Stimulated activated CD8-positive, alpha-beta memory T cell treated with anti-CD3 and anti-CD28 coated beads, Interleukin-12 subunit alpha, Interleukin-12 subunit beta, amount 100 ng/mL, for 4 hours (primary cell): ENCODE measurements around the gene TIMP2.
"Not testable (repeated sequence)": the region's sequence is repeated elsewhere in the genome, so short reads cannot be mapped to it uniquely, and the experiment has no call there.

Experiments
- DNase-seq: peaks from one replicate; pipeline ENCODE4 v3.0.0-alpha.2; 2020; ENCODE audit warnings: low read depth

Gene TIMP2

DNA sequence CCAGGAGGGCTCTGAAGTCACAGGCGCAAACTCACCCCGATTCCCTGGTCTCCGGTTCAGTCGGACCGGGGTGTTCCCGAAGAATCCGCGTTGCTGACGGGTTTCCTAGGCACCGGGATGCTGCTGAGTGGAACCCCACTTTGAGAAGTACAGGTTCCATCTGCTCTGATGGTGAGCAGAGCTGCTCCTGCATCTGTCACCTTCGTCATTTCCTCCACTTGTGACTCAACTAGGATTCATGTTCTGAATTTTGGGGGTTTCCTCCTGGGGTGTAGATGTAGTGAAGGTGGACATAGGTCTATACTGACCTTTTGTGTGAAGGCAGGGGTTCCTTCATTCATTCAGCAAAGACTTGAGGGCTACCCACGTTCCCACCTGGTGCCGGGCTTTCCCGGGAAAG lies 29.5 kb upstream of the TIMP2 start:
- DNase-seq, result no peak

DNA sequence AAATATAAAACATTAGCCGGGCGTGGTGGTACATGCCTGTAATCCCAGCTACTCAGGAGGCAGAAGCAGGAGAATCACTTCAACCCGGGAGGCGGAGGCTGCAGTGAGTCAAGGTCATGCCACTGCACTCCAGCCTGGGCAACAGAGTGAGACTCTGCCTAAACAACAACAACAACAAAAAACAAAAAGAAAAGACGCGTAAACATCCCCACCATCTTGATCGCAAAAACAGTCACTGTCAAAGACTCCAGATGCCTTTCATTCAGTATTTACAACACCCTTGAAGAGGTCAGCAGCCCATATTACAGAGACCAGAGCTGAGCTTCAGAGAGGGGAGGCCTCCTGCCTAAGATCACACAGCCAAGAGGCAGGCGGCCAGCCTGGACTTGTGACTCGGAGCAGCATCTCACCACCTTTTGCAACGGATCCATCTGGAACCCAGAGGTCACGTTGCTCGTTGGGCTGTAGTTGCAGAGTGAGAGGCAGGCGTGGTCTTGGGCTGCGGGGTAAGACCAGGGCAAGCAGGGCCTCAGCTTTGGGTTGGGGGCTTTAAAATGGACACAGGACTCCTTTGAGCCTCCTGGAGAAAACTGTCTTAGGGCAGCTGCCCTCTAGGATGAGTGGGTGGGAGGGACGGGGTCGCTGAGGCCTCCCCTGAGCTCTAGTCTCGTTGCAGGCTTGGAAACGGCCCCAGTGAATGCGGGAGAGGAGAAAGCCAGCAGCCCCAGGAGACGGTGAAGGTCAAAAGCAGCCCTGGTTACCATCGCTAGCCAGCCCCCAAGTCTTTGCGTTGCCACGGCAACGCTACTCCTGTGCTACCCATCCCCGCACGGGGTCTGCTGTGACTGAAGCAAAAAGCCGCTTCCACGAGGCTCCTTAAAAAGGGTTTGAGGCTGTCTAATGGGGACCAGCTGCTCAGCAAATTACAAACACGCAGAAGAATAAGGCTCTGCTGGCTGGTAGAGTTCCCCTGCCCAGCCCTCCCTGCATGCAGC lies 28.5 kb upstream of the TIMP2 start:
- DNase-seq, result no peak

DNA sequence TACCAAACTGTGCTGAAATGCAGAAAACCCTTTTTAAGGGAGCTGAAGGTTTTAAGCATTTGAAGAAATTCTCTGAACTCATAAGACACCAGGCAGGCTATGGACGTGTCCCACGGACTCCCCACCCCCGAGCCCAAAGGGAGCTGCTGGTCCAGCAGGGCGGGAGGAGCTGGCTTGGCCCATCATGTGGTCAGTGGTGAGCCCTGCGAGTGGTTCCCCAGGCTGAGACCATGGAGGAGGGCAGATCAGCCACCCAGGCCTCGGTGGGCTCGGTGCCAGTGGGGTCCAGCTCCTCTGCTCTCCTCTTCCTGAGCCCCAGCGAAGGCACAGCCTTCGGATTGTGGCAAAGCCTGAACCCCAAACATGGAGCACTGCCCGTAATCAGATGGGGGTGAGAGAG lies 27.5 kb upstream of the TIMP2 start:
- no peak for DNase-seq

DNA sequence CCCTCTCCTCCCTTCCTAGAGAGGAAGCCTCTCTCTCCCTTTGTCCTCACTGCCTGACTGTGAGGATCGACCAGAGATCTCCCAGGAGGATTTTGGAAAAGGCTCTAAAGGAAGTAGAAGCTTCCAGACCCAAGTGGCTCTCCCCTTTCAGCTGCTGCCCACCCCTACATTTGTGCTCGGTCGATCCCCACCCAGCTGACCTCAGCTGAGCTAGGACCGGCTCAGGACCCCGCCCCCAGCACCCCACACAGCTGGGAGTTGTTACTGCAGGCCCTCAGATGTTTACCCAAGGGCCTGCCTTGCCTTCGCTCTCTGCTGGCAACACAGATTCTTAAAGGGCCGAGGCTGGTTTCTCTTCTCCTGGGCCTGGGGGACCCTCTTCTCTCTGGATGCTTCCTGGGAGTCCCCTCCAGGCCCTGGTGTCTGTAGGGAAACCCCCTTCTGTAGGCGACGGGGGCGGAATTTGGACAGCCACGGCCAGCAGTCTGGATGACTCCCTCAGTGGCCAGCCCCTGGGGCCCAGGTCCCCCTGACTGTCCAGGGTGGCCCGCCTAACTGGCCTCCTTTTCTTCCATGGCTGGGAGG lies 26.9 kb upstream of the TIMP2 start:
- DNase-seq, result no peak

DNA sequence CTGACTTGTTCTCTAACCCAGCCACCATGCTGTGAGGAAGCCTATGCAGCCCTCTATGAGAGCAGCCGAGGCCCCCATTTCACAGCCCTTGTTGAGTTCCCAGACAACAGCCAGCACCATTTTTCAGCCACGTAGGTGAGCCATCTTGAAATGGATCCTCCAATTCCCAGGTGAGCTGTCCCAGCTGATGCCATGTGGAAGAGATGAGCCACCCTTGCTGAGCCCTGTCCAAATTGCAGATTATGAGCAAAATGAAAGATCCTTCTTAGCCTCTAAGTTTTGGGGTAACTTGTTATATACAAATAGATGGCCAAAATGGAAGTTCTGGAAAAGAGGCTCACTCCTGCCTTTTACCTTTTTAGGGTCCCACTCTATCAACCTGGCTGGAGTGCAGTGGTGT lies 25.7 kb upstream of the TIMP2 start:
- no peak for DNase-seq

DNA sequence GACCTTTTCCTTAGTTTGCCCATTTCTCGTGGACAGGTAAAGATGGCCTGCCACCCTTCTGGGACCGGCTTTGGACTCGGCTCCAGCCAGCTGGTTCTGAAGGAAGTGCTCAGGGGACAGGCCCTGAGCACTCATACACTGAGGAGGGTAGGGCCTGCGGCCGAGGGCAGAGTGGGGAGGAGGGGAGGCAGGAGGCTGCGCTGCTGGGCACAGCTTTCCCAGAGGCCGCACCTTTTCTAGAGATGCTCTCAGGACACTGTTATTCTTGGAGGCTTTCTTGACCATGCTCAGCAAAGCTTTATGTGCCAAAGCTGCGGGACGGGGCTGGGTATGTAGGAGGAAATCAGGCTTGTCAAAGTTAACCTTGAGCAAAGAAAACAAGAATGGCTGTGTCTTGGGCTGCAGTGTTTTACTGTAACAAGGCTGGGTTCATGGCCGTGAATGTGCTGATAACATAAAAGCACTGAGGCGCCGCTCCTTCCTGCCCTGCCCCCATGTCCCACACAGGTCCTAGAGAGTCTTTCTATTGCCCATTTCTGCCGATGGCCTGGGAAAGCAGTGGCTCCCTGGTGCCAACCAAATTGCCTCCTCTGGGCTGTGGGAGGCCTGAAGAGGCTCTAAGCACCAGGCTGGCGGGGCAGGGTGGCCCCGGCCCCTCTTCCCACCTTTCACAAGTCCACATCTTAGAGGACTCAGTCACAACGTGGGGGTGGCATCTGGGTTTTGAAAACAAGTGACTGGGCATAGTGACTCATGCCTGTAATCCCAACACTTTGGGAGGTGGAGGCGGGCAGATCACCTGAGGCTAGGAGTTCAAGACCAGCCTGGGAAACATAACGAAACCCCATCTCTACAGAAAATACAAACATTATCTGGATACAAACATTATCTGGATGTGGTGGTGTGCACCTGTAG lies 22.3 kb upstream of the TIMP2 start:
- DNase-seq, result no peak

DNA sequence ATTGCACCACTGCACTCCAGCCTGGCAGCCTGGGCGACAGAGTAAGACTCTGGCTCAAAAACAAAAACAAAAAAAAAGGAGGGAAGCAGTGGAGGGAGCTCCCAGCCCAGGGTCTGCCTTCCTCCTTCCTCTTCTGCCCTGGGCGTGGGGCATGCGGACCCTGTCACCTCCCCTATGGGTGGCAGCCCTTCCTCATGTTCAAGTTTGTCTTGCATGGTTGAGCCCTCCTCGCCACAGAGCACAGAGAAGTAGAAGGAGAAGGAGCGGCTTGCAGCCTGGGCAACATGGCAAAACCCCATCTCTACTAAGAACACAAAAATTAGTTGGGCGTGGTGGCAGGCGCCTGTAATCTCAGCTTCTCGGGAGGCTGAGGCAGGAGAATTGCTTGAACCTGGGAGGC lies 21.4 kb upstream of the TIMP2 start:
- DNase-seq, result no peak

DNA sequence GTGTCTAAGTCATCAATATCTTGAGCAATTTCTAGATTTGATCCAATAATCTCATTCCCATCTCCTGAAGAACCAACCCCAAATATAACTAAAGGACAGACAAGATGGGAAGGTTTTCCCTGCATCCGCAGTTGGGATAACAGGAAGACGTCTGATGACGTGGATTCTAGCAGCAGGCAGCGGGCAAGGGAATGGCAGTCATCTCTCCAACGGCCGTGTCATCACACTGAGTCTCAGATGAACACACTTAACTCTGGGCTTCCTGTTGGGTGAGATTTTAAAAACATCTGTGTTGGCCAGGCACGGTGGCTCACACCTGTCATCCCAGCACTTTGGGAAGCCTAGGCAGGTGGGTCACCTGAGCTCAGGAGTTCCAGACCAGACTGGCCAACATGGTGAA lies 20.9 kb upstream of the TIMP2 start:
- no peak for DNase-seq

DNA sequence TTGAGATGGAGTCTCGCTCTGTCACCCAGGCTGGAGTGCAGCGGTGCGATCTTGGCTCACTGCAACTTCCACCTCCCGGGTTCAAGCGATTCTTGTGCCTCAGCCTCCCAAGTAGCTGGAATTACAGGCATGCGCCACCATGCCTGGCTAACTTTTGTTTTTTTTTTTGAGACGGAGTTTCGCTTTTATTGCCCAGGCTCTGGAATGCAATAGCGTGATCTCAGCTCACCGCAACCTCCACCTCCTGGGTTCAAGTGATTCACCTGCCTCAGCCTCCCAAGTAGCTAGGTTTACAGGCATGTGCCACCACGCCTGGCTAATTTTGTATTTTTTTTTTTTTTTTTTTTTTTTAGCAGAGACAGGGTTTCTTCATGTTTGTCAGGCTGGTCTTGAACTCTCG lies 20.3 kb upstream of the TIMP2 start:
- not testable (repeated sequence) for DNase-seq

DNA sequence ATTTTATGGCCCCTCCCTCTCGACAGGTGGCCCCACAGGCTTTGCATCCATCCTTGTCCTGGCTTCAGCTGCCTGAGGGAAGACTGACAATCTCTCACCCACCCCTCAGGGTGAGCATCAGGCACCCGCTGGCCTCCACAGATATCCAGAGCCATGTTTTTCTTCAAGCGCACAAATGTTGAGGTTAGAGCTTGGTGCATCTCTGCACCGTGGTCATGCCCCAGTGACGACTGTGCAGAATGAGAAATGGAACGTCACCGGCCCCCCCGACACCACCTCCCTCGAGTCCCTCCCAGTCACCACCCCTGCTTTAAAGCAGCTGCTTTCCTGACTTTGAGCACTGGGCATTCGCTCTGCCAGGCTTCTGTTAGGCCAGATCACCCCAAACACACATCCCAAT lies 19.8 kb upstream of the TIMP2 start:
- DNase-seq, result no peak

DNA sequence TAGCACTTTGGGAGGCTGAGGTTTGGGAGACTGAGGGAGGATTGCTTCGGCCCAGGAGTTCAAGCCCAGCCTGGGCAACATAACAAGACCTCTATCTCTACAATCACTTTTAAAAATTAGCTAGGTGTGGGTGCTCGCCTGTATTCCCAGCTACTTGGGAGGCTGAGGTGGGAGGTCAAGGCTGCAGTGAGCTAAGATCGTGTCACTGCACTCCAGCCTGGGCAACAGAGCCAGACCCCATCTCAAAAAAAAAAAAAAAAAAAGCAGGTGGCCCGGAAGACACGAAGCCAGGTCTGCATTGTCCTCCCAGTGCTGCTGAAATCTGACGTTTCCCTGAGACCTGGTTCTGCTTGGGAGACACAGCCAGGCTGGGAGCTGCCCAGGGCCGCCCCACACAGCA lies 18.8 kb upstream of the TIMP2 start:
- DNase-seq, result no peak

DNA sequence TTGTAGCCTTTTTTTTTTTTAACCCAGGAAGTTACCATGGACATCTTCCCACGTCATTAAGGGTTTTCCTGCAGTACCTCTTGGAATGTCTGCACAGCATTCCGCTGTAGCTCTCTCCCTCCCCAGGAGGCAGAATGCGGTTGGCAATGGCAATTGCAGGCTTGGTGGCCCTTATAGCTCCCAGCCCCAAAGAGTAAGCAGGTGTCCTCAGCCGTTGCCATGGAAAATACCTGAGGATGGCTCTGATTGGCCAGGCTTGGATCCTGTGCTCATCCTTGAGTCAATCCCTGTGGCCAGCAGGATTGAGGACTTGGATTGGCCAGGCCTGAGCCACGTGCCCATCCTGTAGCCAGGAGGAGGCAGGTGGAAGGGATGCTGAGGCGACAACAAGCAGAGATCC lies 15.5 kb upstream of the TIMP2 start:
- DNase-seq, result no peak

DNA sequence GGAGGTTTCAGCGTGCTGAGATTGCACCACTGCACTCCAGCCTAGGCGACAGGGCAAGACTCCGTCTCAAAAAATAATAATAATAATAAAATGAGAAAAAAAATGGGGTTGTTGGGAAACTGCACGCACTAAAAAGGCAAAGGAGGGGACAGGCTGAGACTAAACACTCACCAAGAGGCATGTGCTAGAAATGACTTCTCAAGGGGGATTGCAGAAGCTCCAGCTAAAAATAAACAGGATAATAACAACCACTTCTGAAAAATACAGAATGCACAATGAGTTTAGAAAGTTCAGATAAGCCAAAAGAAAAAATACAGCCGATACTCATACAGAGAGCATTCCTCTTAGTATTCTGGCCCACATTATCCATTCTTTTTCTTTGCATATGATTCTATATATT lies 15.1 kb upstream of the TIMP2 start:
- DNase-seq, result no peak

DNA sequence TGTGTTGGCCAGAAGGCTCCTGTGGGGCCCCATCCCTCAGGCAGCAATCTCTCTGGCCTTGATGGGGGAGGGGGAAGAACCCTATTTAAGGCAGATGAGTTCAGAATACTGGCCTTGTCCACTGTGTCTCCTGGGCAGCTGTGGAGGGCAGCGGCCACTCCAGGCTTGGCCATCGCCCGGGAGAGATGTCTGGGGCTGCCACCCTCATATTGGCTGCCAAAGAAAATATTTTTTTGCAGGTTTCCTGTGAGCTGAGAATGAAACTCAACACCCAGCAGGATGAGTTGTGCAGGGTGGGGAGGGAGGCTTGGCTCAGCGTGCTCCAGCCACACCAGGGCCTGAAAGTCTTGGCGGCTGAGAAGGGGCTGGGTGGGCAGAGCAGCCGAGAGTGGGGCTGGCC lies 14.4 kb upstream of the TIMP2 start:
- DNase-seq, result no peak

DNA sequence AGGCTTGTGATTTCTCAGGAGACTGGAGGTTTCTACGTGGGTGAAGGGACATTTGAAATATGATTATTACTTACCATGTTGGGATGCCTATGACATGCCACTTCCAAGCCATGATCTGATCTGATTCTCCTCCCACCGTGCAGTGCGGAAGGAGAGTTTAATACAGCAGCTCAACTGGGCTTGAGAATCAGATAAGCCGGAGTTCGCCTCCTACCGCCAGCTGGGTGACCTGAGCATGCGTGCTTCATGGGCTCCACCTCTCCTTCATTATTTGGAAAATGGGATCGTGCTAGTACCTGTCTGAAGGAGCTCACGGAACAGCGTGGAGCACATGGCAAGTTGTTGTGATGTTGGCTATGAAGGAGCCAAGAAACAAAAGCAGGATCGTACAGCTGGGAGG lies 12.4 kb upstream of the TIMP2 start:
- DNase-seq, result no peak

DNA sequence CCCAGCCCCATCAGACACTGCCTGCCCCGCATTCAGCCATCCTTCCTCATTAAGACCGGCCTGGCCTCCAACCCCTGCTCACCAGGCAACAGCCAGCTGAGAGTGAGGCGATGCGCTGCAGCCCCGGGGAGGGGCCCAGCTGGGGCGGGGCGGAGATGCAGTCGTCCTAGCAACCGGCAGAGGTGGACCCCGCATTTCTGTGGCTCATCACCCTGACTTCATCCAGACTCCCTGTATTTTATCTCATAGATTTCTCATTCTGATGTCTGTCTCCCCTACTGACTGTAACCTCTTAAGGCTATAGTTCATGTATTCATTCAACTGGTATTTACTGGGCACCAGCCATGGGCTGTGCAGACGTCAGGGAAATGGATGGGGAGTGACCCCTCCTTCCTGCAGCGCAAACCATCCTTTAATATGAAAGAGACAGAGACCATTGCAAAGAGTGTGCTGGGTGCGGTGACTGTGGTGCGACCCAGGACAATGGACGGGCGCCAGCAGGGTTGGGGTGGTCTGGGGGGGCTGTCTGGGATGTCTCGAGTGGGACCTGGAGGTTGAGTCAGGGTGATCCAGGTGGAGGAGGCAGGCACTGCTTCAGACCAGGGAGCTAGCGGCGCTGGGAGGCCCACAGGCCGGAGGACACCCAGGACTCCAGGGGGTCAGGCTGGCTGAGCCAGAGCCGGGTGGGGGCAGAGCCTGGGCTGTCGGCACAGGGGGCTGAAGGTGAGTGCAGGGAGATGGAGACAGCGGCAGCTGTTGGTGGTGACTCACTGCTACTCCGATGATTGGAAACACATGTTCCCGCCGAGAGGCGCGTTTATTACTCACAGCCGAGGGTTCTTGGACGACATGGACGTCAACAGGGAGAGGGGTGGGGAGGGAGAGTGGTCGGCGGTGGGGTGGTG lies 10.5 kb upstream of the TIMP2 start:
- DNase-seq, result no peak

DNA sequence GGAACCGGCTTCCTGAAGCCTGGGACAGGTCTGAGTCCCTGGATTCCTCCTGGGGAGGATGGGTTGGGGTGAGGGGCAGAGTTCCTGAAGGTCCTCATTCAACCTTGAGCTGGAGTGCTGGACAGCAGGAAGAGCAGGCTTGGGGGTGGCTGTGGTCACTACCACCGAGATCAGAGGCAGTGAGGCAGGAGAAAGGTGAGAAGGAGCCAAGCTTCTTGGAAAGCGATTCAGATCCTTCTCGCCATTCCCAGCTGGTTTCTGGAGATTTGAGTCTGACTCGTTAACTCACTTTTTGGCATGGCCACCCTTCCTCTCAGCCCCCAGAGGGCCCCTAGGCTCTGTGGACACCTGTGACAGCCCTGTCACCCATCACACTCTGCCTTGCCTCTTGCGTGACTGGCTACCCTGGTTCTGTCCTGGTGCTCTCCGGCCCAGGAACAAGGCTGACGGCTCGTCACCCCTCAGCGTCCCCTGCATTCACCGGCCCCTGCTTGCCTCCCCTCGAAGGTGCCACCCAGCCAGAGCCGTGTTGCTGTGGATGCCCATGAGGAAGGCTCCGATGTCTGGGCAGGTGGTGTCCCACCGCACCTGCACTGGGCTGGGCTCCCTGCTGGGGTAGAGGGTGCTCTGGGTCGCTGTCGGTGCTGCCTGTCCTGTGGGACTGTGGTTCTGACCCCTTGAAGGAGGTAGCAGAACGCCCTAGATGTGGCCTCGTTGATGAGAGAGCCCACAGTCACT lies 9.7 kb upstream of the TIMP2 start:
- no peak for DNase-seq

DNA sequence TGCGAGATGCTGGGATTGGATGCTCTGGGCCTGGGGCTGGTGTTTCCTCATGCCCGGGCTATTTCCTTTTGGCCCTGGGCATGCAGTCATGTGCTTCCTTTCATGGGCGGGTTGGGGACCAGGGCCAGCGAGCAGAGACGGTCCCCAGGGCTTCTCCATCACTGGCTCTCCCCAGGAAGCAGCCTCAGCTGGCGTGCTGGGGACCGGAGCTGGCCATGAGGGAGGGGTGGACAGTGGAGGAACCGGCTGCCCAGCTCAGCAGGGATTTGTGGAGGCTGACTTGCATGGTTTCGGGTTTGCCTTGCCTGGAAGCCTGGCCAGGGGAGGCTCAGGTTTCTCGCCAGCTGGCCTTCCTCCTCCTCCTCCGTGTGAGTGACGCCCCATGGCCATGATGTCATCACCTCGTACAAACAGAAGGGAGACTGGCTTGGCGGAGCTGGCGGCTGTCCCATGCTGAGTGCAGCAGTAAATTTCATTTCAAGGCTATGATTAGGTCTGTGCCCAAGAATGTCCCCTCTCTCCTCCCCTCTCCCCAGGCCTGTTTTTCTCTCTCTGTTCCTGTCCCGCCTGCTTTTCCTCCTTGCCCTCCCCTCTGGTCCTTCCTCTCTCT lies 8.9 kb upstream of the TIMP2 start:
- DNase-seq, result no peak

DNA sequence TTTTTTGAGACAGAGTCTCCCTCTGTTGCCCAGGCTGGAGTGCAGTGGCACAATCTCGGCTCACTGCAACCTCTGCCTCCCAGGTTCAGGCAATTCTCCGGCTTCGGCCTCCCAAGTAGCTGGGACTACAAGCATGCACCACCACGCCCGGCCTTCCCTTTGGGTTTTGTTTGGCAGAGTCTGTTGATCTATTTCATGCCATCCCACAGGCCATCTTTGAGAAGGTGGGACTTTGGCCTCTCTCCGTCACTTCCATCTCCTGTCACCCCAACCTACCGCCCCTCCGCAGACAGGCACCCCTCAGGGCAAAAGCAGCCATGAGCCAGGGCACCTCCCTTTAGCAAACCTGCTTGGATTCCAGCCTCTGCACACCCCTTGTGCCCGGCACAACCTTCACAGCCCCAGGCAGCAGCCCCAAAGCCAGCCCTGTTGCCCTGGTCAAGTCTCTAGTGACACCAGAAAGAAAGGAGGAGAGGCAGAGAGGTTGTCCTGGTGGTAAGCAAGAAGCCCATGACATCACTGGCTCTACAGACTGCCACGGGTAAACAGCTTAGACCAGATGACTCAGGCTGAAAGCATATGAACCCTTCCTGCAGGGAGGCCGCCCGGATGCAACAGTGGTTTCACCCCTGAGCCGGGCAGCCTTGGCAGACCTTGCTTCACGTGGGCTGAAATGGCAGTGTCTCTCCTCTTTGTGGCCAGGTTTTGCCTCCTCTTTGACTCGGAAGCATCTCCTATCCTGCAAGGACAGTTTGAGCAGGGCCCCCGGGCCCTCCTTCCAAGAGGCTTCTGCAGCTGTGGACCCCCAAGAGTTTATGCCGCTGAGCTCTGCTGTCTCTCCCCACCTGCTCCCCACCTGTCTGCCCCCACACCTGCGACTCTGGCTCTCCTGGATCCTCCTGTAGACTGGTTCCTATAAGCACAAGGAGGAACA lies 8.1 kb upstream of the TIMP2 start:
- peak; percentile 21 for DNase-seq
